ENCODE measurements around the gene NR4A1. TPM values are rescaled to one million over a fixed set of nuclear protein-coding genes. Genes with fewer than 3 reads are reported as not detected.

The NR4A1 gene
- total RNA-seq, 1 donor from 2014 or later = 26.5 TPM

DNA sequence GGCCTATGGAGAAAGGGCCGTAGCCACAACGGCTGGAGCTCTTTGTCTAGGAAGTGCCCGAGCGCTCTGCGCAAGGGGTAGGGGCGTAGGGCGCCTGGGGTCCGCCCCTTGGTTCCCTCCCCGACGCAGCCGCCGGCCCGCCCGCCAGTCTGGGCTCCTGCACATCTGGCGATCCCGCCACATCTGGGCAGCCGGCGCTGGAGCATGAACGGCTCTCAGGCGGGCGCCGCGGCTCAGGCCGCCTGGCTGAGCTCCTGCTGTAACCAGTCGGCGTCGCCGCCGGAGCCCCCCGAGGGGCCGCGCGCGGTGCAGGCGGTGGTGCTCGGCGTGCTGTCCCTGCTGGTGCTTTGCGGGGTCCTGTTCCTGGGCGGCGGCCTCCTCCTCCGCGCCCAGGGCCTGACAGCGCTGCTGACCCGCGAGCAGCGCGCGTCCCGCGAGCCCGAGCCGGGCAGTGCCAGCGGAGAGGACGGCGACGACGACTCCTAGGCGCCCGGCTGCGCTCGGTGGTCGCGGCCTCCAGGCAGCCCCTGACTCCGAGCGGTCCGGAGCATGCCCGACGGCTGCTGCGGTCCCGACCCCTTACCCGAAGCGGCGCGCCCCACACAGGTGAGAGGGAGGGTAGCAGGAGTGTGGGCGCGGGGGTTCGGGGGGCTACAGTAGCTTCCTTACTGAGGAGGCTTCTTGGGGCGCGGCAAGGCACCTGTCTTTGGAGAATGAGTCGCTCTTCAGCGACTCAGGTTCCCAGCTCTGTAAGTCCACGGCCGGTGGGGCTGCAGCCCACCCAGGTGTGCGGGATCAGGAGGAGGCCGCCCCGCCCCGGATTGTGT is 28.5 kb downstream of the NR4A1 start, which contains the start of gene SMIM41:
TSS of gene SMIM41 (plus strand) at position 129 of the 827 bp plus-strand sequence. CDS start at position 205, 76 bp downstream.
- DNase-seq (ENCODE audit: low spot score) = no peak

DNA sequence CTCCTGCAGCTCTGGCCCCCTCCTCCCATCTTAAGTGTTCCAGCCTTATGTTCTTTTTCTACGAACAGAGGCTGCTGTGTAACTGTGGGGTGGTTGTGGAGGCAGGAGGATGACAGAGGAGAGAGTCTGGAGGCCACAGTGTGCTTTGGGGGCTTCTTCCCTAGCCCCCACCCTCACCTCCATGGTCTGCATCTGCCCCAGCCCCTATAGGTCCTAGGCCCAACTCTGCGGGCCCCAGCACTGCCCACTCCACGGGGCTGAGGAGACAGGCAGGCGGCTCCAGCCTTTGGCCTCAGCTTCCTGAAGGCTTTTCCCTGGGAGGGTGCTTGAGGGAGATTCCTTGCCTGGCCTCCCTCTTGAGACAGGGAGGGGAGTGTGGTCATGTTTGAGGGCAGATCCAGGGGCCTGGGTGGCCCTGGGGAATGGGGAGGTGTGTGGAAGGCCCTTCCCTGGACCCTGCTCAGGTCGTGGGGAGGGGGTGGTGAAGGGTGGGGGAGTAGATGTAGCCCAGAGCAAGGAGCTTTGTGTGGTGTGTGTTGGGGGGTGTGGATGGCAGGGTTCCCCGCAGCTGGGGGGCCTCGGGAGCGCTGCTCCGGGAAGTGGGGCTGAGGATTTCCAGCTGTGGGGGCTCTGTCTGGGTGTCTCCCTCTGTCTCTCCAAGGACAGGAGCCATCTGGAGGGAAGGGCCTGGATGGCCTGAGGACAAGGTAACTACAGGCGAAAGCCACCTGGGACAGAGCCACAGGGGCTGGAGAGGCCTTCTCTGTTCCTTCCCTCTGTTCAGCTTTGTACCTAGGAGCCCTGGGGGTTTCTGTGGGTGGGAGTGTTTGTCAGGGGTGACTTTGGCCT is 29.4 kb downstream of the NR4A1 start:
- DNase-seq (ENCODE audit: low spot score) = no peak

DNA sequence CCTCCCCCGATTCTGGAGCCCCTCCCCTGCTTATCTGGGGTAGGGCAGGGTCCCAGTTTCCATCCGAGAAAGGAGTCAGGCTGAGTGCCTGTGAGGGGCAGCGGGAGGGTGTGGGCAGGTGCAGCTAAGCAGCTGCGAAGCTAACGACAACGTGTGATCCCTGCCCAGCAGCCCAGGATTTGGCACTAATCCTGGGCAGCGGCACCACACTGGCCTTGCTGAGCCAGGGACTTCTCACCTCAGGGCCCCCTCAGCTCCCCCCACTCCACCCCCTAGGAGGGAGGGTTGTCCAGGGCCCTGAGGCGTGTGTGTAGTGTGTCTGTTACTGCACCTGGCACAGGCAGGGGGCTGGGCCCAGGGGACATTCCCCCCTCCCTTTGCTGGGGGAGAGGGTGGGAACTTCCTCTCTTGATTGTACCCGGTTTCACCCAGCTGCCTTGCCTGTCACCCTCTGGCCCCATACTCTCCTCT is 30.1 kb downstream of the NR4A1 start:
- no peak for DNase-seq (ENCODE audit: low spot score)

DNA sequence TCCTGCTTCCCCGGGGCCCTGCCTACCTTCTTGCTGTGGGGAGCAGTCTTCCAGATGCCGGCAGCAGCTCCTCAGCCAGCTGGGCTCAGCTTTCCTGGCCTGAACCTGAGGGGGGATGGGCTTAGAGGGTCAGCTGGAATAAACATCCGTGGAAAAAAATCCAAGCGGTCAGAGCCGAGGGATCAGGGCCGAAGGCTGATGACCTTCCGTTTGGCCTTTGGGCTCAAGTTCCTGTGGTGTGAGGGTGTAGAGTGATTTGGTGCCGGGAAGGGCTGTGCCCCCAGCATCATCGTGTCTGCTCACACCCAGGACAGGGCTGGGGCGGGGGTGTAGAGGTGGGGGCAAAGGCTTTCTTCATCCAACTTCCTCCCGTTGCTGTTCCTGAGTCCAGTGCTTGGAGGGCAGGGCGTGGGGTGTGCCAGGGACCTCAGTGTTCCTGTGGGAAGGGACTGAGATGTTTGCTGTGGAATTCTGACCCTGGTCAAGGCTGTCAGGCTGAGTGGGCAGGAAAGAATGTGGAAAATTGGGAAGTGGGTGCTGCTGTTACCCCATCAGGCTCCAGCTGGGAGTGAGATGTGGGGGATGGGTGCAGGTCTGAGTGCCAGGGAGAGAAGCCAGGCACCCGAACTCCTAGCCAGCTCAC is 30.9 kb downstream of the NR4A1 start:
- DNase-seq (ENCODE audit: low spot score) = no peak

DNA sequence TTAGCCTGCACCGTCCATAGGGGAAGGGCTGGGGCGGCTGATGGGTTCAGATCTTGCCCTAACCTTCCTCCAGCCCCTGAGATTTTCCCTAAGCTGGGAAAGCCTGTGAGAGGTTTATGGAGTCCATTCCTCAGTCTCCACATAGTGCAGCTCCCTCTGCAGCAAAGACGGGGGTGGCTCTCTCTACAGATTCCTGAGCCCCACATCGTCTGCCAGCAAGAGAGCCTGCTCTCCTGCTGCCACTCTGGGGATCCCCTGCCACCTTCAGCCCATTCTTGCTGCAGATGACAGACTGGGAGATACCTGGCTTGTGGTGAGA is 31.4 kb downstream of the NR4A1 start:
- DNase-seq (ENCODE audit: low spot score) = no peak

DNA sequence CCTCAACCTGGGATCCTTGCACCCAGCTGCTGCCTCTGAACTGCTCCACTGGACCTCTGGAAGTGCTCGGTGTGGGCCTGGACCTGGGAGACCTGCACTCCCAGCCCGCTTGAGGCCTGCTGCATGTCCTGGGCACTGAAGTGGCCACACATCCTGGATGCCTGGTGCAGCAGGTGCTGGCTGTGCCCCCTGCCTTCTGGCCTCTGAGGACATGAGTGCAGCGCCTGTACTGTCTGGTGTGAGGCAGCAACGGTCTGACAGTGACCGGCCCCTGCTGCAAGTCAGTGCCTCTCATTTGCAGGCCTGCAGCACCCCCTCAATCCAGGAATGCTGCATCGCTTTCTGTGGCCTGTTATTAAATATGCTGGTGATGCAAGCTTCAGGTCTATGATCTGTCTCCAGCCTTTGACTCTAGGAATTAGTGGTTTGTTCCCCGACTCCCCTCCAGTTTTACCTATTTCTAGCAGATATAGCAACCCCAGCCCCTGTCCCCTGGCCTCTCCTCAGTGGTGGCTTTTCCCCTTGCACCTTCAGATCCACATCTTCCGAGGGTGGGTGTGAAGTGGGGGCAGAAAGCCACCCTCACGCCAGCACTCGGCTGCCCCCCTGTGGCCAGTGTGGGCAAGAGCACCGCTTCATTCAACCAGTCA is 31.9 kb downstream of the NR4A1 start:
- DNase-seq (ENCODE audit: low spot score) = peak; percentile 67

DNA sequence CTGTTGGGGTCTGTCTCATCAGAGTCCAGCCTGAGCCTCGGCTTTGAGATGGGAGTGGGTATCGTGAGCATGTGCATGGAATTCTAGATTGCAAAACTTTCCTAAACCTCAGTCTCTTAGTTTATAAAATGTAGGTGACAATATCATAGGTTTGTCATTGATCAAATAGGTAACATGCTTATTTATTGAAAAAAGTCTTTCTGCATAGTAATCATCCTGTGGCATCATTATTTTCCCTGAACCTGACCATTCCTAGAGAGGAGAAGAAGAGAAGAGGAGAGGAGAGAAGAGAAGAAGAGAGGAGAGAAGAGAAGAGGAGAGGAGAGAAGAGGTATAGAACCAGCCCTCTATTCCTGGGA is 32.4 kb downstream of the NR4A1 start:
- DNase-seq (ENCODE audit: low spot score) = no peak

DNA sequence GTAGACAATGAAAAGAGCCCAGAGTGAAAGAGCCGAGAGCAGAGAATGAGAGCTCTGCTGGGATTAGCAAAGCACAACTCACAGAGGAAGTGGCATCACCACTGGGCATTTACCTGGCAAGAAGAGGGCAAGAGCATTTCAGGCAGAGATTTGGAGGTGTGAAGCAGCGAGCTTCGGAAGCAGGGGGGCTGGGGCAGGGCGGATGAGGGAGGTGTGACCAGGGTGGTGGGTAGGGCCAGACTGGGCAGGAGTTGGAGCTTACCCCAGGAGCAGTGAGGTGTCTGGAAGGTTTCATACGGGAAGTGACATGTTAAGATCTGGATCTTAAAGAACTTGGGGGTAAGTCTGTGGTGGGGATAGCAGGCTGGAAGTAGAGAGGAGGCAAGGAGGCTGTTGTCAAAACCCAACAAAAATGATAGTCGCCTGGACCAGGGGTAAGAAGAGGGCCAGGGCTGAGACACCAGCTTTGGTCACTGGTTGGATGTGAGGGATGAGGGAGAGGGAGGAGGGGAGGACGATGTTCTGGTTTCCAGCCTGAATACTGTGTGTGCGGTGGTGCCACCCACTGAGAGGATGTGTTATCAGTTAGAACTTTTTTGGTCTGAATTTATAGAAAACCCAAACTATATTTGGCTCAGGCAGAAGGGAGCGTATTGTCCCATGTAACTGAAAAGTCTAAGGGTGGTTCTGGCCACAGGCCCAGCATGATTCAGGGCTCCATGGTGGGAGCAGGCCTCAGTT is 33.4 kb downstream of the NR4A1 start:
- no peak for DNase-seq (ENCODE audit: low spot score)

DNA sequence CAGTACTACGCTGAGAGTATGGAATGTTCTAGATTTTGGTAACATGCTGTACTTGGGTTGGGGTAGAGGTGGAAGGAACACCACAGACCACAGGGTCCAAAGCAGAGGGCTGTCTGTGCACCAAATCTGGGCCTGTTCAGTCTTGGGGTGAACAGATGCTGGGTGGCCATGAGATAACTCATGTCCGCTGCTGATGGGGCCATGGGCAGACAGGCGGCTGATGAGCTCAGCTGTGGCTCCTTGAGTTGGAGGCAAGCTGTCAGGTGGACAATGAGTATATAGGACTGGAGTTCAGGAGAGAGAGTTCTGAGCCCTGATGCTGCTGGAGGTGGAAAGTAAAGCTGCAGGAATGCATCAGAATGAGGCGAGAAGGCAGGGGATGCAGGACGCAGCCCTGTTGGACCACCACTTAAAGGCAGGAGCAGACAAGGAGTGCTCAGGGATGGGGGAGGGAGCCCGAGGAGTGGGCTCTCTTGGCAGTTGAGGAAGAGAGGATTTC is 34.5 kb downstream of the NR4A1 start:
- no peak for DNase-seq (ENCODE audit: low spot score)

DNA sequence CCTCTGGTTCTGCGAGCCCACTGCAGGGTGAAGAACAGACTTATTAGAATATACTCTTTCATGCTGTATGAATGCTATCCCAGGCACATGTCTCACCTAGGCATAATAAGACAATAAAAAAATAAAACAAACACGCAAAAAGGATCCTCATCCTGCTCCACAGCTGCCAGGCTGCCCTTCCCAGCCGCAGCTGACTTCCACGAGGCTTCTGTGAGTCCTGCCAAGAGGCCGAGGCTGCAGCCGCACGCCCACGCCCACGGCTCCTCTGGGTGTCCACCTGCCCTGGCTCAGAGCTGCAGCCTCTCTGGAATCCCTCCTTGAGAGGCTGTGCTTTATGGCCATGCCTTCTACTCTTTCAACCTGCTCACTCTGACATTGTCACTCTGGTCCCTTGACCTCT is 35.1 kb downstream of the NR4A1 start:
- no peak for DNase-seq (ENCODE audit: low spot score)

DNA sequence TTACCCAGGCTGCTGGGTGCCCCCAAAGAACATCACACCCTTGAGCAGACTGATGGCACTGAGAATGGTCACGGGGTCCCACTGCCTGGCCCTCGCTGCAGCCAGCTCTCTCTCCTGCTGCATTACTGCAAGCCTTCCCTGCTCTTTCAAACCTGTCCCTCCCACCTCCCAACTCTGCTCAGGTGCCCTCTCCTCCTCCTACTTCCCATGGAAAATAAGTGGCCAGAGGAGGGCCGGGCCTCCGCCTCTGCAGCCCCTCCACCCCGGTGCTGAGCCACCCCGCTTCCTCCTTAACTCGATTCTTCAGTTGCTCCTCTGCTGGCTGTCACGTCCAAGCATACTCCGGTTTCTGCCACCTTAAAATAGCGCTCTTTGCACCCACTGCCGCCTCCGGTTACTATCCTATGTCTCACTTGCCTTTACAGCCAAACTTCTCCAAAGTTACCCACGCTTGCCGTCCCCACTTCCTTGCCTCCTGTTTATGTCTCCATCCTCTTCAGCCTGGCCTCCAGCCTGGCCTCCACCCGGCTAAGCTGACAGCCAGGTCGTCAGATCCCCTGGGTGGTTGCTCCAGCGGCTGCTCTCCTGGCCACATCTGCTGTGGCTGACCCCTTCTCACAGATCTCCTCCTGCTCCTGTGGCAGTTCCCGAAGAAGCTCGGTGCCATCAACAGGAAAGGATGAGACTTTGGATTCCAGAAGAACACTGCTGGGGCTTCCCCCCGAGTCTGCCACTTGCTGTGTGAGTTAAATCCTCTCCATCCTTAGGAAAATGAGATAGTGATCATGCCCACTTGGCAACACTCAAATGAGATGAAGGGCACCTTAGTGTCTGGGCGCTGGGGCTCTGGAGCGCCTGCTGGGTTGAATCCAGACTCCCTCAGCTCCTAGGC is 35.9 kb downstream of the NR4A1 start:
- DNase-seq (ENCODE audit: low spot score) = no peak

DNA sequence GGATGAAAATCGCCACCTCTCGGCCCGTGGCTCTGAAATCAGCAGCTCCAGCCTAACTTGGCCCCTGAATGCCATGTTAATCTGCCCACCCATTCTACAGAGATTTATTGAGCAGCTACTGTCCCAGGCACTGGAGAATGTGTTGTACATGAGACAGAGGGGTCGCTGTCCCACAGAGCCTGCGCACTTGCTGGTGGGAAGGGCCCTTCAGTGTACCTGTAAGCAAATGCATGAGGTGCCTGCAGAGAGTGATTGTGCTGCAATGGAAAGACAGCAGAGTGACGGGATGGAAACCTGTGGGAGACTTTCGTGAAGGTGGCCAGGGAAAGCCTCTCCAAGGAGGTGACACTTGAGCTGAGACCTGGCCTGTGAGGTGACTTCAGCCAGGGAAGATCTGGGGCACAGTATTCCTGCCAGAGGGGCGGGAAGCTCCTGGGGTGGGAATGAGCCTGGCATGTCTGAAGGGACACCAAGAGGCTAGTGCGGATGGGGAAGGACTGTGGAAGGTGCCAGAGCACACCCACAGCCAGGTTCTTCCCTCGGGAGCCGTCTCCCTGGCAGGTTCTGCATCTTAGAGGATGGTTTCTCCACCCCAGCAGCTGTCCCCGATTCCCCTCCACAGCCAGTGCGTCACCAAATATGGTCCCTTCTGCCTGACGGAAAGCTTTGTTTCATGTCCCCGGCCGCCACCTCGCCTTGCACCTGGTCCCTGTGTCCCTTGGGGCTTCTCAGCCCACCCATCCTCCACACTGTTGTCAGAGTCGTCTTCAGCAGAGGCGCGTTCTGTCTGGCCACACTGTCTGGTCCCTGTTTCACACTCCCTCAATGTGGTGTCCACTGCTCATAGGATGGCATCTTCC is 36.9 kb downstream of the NR4A1 start:
- DNase-seq (ENCODE audit: low spot score) = no peak

DNA sequence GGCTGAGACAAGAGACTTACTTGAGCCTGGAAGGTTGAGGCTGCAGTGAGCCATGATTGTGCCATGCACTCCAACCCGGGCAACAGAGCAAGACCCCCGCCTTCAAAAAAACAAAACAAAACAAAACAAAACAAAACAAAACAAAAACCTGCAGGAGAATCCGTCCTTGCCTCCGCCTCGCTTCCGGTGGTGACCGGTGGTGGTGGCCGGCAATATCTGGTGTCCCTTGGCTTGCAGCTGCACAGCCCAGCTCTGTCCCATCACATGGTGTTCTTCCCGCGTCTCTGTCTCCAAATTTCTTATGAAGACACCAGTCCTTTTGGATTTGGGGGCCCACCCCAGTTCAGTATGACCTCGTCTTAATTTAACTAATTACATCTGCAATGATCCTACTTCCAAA is 38.2 kb downstream of the NR4A1 start:
- no peak for DNase-seq (ENCODE audit: low spot score)

DNA sequence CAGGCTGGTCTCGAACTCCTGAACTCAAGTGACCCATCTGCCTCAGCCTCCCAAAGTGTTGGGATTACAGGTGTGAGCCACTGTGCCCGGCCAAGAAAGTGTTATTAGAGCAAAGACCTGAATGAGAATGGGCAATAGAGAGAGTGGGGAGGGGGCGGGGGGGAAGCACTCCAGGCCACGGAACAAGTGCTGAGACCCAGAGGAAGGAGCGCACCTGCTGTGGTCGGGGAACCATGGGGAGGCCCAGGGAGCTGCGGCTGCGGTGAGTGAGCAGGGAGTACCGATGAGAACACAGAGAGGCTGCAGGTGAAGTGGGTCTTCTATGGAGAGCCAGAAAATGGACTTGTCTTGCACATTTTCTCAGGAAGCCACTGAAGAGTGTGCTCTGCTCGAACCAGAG is 39.0 kb downstream of the NR4A1 start:
- DNase-seq (ENCODE audit: low spot score) = no peak

DNA sequence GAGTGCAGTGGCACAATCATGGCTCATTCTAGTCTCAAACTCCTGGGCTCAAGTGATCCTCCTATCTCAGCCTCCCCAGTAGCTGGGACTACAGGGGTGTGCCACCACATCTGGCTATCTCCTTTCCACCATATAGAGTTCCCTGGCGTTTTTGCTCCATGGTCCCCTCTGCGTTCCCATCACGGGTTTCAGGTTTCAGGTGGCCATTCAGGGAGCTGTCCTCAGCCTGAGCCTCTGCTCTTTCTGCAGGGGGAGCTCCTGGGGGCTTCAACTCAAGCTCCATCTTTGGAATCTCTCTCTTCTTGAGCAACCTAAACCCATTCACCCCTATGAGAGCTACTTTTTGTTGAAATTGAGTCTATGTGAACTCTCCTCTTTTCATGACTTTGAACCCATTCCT is 39.8 kb downstream of the NR4A1 start:
- DNase-seq (ENCODE audit: low spot score) = no peak

DNA sequence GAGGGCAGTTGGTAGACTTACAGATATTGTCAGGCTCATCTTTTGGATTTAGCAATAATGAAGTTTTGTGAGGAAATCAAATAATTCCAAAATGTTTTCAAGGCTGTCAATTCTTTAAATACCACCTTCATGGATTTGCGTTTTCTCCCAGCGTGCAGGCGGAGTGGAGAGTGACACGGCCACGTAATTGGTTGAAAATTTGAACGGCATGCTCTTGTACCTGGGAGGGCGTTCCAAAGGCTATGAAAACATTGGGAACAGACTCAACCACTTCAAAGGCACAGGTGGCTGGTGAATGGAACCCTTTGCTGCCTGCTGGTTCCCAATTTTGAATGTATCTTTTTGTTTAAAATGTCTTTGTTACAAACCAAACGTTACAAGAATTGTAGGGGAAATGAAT is 40.6 kb downstream of the NR4A1 start:
- no peak for DNase-seq (ENCODE audit: low spot score)

DNA sequence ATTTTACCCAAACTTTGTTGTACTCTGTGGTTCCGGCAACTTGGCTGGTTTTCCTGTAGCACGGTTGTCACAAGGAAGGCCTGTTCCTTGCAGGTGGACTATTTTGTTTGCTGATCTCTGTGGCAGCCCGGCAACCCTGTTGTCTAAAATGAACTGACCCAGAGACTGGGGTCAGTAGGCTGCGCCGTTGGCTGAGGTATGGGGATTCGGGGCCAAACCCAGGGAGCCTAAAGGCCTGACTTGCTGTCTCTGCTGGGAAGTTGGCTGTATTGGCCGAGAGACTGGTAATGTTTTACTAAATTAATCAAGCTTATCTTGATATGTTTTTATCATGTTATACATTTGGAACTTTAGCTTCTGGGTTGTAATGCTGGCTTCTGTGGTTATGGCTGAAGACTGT is 42.1 kb downstream of the NR4A1 start:
- no peak for DNase-seq (ENCODE audit: low spot score)

DNA sequence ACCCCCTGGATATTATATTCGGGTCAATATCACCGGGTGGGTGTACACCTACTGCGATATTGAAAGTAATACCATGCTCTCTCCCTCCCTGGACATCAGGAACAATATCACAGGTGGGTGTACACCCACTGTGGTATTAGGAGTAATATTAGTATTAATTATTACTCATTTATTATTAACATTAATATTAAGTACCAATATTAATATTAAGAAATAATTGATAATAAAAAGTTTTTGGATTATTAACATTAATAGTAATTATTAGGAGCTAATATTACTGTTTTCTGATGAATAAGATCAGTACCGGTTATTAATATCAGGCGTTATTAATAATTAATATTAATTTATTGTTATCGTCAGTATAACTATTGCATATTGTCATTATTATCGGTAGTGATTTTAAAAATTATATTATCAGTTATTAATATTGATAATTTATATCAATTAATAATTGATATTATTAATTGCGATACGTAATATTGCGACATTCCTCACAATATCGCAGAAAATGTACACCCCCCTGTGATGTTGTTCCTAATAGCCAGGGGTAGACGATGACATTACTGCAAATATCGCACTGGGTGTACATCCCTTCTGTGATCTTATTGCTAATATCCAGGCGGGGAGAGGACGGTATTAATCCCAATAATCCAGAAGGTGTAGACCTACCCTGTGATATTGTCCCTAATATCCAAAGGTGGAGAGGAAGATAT is 45.2 kb downstream of the NR4A1 start:
- DNase-seq (ENCODE audit: low spot score) = no peak
